NCI-H2196 (cell line): ENCODE measurements around the gene ELOVL2.
"Not testable (repeated sequence)": the region's sequence is repeated elsewhere in the genome, so short reads cannot be mapped to it uniquely, and the experiment has no call there.

Experiments
- DNase-seq: peaks from one replicate; lab custom pipeline; 2025; ENCODE audit not compliant: unreplicated experiment; lab: John Stamatoyannopoulos, UW

The ELOVL2 gene

DNA sequence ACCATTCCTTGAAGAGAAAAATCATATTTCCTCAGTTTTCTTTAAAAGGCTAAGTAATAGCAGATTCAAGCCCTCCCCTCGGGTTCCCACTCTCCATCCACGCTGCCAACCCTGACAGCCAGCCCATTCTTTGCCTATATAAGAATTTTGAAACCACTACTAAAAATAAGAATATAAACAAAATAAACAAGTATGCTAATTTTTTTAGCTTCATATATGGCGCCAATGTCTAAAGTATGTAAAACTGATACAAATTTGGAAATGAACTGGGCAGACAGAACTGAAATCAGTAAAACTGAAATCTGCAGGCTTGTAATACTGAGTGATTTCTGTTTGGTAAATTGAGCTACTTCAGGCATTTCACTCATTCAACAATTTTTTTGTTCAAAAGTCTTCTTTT, 19.0 kb downstream of the ELOVL2 start:
- DNase-seq, result no peak

DNA sequence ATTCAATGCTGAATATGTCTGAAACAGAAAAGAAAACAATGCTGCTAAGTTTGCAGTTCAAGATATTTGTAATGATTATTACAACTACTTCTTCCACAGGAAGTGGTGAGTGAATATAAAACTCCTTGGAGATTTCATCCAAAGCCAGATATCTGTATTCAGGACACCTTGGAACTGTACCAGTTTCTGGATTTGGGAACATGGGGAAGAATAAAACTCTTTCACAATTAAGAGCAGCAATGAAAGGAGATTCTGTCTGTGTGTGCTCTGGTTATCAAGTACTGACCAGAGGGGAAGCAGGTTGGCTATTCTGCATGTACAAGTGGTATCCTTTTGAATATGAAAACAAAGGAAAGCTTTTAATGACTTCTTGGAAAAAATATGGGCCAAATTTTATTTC, 21.1 kb downstream of the ELOVL2 start:
- no peak for DNase-seq

GRCh38 chr6:11021714-11022113, 22.4 kb downstream of the ELOVL2 start:
- no peak for DNase-seq

GRCh38 chr6:11021003-11021402, 23.1 kb downstream of the ELOVL2 start:
- no peak for DNase-seq

DNA sequence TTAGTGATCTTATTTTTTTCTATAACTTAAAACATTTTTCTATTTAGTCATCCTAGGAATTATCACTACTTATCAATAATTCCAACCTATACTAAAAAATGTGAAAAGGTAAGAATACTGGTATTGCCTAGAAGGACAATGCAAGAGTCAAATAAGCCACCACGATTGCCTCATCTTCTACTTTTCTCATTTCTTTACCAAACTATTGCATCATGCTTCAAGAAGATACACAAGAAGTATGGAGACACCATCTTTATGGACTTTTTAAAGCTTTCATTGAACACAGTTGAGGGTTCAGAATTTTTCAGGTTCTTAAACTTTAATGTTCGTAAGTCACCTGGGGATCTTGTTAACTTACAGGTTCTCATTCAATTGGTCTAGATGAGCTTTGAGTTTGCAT, 25.9 kb downstream of the ELOVL2 start:
- DNase-seq, result no peak

GRCh38 chr6:11017090-11017489, 27.0 kb downstream of the ELOVL2 start:
- DNase-seq, result no peak

GRCh38 chr6:11016452-11016851, 27.7 kb downstream of the ELOVL2 start:
- DNase-seq, result no peak

DNA sequence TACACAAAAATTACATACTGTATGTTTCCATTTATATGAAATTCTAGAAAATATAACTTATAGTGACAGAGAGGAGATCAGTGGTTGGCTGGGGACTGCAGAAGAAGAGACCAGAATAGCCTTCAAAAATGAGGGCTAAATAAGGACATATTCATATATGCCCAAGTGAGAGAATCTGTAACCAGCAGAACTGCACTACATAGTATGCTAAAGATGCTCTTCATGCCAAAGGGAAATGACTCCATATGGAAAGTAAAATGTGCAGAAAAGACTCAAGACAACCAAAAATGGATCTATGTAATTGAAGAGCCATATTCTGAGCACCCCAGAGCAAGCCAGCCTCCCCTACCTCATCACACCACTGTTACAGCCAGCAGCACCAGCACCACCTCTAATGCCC, 29.0 kb downstream of the ELOVL2 start:
- DNase-seq, result no peak

- no peak for DNase-seq
Measured at GRCh38 chr6:11013721-11014070, 30.4 kb downstream of the ELOVL2 start.

DNA sequence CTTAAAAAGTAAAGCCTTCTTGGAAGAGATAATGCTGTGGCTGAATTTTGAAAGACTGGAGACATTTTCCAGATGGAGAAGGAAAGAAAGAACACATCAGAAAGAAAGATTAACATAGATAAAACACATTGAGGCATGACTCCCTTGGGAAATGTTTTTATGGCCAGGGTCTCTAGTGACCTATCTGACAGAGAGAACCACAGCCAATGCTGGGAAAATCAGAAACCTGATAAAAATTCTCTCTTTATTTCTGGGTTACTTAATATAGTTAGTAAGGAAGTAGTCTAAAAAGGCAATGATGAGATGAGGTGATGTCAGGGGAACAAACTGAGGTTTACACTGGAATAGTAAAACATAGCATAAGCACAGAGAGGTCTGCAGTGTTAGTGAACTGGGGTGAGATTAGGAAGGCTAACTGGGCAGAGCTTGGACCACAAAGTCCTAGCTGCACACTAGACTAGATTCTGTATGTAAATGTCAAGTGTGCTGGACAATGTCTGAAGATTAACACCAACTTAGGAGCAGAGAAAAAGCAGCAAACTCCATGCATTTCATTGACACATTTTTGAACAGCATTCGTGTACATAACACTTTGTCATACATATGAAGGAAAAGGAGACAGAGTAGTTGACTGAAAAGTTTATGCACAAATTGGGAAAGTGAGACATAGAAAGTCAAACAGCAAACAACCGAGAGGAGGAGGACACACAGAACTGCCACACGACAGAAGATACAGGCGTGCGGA, 31.0 kb downstream of the ELOVL2 start:
- no peak for DNase-seq

GRCh38 chr6:11012295-11012754, 31.8 kb downstream of the ELOVL2 start:
- no peak for DNase-seq

DNA sequence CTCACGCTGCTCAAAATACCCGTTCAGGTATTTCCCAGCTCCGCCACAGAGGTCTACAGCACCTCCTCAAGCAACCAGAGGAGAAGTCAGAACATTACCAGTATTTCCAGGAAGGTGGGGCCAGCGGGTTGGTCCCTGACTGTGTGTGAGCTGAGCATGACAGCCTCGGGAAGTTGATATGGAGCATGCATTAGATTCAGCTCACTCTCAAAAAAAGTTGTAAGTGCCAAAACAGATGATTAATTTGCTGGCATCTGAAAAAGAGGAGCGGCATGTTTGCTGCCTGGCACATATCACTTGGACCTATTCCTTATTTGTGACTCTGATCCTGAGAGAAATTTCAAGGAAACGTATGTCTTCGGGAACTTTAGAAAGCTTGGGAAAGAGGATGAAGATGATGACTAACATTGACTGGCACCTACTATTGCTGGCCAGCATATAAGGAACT, 32.3 kb downstream of the ELOVL2 start:
- DNase-seq, result no peak

DNA sequence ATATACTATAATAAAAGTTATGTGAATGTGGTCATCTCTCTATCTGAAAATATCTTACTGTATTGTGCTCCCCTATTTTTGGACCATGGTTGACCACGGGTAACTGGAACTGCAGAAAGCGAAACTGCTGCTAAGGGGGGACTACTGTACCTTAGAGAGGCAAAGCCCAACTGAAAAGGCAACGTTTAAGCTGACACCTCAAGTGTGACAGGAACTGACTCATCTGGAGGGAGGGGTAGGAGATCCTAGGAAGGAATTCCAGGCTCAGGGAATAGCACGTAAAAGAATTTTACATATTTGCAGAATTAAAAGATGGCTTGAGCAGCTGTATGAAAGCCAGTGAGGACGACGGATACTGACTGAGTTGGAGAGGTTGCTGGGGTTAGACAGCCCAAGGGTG, 34.8 kb downstream of the ELOVL2 start:
- DNase-seq, result no peak

- no peak for DNase-seq
Measured at GRCh38 chr6:11008821-11009220, 35.3 kb downstream of the ELOVL2 start.

DNA sequence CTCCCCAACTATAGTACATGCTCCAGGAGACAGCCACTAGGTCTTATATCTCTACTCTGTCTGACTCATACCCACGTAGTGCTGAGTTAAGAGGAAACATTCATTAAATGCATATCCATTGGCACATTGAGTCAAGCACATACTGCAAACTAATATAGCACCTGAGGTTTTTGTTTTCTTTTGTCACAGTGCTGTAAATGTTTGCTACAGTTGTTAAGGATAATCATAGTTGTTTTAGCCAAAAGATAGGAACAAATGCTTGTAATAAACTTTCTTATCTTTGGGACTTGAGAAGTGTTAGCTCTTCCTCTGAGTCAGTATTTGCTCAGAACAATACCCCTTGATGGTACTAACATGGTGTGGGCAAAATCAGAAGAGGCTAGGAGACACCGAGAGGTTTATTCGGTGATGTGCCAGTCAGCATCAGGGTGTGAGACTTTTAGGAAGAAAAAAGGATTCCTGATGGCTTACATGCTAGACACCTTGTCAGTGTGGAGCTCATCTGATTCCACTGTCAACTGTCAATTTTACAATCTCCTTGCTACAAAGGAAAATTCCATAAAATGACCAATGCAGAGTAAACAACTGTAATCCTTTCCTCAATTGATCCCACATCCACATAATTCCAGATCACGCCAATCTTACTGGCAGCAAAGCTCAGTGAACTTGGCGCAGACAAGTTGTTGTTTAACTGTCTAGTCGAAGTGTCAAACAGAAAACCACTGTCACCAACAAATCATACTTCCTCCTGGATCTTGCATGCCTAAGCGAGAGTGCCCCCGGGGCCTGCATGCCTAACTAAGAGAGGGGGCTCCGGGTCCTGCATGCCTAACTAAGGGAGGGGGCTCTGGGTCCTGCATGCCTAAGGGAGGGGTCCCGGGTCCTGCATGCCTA, 36.1 kb downstream of the ELOVL2 start:
- no peak for DNase-seq

- no peak for DNase-seq
Measured at GRCh38 chr6:11006061-11006460, 38.0 kb downstream of the ELOVL2 start.

DNA sequence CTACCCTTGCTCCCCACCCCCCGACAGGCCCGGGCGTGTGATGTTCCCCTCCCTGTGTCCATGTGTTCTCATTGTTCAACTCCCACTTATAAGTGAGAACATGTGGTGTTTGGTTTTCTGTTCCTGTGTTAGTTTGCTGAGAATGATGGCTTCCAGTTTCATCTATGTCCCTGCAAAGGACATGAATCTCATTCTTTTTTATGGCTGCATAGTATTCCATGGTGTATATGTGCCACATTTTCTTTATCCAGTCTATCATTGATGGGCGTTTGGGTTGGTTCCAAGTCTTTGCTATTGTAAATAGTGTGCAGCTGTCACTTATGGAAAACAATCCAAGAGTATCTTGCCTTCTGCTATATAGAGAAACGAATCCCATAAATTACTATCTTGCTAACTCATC, 40.8 kb downstream of the ELOVL2 start:
- DNase-seq, result not testable (repeated sequence)

GRCh38 chr6:11002176-11002575, 41.9 kb downstream of the ELOVL2 start:
- no peak for DNase-seq

- no peak for DNase-seq
Measured at GRCh38 chr6:10999994-11000393, 44.1 kb downstream of the ELOVL2 start.

GRCh38 chr6:10995114-10995707, 48.9 kb downstream of the ELOVL2 start:
- no peak for DNase-seq

DNA sequence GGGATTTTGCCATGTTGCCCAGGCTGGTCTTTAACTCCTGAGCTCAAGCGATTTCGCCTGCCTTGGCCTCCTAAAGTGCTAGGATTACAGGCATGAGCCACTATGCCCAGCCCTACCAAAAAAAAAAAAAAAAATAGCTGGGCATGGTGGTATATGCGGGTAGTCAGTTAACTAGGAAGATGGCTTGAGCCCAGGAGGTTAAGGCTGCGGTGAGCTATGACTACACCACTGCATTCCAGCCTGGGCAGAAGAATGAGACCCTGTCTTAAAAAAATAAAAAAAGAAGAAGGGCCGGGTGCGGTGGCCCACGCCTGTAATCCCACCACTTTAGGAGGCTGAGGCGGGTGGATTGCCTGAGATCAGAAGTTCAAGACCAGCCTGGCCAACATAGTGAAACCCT, 50.2 kb downstream of the ELOVL2 start:
- DNase-seq, result no peak

- no peak for DNase-seq
Measured at GRCh38 chr6:10991115-10991514, 53.0 kb downstream of the ELOVL2 start.
